DOHH2 (cell line): ENCODE results near the gene MAPK11.

Source experiments
- CTCF ChIP-seq: fragments of 200-600 bp; sonication (generic); IDR thresholded peaks from one replicate; pipeline ENCODE4 v1.5.1; 2014; ENCODE audit warnings: antibody characterized with exemption, mild to moderate bottlenecking, low read depth, low read length; ENCODE audit not compliant: poor library complexity, severe bottlenecking
- EZH2phosphoT487 ChIP-seq: fragments of 200-600 bp; sonication (generic); IDR thresholded peaks from 2 replicates; pipeline ENCODE4 v1.6.1; 2017; ENCODE audit warnings: borderline replicate concordance, mild to moderate bottlenecking, antibody characterized with exemption, low read length, moderate library complexity, mixed read lengths

DNA sequence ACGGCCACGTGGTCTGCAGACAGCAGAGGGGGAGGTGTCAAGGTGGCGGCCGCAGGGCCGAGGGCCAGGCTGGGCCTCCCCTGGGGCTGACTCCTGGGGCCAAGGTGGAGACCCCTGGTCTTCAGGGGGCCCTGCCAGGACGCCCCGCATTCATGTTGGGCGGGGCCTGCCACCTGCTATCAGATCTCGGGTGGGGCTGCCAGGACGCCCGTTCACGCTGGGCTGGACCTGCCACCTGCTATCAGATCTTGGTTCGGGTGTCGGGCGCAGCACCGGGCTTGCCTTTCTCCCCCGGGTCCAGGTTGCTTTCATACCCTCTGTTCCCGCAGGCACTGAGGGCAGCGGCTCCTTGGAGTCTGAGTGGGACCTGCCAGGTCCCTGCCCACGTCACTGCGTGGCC, 16.1 kb upstream of the MAPK11 start:
- TF ChIP-seq CTCF: no peak
- TF ChIP-seq EZH2phosphoT487: no peak
